GM12874 (cell line): ENCODE measurements around the gene RBMS1.

Experiments used
- TF ChIP-seq, protein P1 (sequence below): IDR thresholded peaks from 2 replicates; pipeline ENCODE4 v1.5.1; 2011; ENCODE audit warnings: low read depth, mild to moderate bottlenecking, control low read depth, low read length, moderate library complexity; ENCODE audit not compliant: insufficient read depth

Gene RBMS1

DNA sequence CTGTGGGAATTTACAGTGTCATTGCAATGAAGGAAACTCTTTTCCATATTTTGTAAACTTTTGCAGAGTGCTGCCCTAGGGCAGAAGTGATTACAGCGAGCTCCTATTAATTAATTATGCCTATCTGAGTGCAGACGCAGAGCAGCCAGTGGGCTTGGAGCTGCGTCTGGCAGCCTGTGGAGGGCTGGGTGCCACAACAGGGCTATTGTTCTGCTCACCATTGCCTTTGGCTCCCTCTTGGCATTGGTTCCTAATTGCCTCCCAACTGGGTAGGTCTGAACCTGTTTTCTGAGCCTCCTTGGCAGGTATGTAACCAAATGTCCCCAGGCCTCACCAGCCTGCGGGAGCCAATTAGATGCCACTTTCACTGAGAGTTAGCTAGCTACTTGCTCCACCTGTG is 267.9 kb downstream of the RBMS1 start:
- TF ChIP-seq, protein P1, sequence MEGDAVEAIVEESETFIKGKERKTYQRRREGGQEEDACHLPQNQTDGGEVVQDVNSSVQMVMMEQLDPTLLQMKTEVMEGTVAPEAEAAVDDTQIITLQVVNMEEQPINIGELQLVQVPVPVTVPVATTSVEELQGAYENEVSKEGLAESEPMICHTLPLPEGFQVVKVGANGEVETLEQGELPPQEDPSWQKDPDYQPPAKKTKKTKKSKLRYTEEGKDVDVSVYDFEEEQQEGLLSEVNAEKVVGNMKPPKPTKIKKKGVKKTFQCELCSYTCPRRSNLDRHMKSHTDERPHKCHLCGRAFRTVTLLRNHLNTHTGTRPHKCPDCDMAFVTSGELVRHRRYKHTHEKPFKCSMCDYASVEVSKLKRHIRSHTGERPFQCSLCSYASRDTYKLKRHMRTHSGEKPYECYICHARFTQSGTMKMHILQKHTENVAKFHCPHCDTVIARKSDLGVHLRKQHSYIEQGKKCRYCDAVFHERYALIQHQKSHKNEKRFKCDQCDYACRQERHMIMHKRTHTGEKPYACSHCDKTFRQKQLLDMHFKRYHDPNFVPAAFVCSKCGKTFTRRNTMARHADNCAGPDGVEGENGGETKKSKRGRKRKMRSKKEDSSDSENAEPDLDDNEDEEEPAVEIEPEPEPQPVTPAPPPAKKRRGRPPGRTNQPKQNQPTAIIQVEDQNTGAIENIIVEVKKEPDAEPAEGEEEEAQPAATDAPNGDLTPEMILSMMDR: no peak

DNA sequence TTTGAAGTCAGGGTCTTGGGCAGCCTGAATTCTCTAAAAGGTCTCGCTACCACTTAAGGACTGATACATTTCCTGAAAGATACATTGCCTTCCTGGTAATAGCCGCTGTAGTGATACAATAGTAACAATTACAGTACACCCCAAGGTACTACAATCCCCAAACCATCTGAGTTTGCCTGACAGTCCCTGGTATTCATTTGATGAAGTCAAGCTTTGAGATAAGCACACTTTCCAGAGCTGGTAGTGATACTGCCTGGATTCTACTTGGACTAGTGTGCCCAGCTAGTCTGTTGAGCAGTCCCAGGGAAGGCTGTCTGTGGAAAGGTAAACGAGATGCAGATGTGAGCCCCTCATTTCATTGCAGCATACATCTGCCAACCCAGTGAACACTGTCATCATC is 269.1 kb downstream of the RBMS1 start:
- TF ChIP-seq, protein P1: no peak

DNA sequence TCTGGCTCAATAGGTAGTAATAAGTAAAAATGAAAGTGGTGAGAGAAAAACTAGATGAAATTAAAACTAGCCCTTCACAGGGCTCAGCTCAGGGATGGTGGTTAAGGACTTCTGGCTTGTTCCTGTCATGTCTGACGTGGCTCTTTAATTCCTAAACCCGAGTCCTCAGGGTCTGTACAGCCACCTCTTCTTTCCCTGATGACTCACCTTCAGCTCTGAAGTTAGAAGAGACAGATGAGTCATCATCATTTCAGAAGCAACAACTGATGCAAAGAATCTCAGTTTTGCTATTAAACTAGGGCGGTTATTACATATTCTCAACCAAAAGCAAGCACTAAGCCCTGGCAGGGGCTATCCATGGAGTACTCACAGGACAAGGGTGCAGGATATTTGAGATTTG is 269.5 kb downstream of the RBMS1 start:
- TF ChIP-seq, protein P1: no peak

DNA sequence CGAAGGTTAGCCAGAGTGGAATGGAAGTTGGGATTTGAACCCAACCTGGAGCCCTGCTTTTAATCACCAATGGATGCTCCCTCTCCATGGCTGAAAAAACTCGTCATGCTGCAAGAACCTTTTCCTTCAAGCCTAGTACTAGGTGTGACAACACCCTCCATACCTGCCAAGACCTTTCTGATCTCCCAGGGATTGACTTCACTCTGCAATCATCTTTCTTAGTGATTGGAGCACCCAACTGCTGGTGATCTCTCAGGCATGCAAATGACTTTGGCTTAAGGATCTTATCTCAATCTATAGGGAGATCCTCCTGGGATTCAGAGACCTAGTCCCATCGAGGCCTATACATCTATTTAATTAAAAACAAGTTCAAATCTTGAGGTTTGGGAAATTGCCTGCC is 270.0 kb downstream of the RBMS1 start:
- TF ChIP-seq, protein P1: no peak

DNA sequence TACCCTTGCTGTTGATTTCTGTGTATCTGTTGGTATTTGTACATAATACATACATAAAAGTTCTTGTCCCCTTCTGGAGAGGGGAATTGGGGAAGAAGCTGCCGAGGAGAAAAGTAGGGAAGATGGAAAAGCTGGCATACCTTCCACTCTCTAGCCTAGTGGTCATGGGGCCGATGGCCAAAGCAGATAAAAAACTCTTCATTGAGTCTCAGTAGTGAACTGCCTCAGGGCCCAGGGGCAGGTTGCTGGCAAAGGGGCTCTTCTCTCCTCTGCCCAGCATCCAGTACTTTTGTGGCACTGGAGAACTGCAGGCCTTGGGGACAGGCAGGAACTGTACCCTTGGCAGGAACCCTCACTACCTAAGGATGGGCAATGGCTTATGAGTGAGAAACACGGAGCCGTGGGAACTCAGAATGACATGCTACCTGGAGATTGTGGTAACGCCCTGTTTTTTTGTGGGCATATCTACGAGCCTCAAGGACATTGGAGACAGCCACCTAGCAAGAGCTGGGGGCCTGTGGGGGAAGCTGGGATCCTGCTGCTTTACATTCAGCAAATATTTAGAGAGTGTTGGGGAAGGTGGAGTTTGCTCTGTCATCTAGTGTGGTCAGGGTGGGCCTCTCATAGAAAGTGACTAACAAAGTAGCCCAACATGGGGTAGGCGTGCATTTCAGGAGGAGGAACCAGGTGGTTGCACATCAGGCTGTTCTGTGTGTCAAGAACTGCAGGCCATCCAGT is 270.9 kb downstream of the RBMS1 start:
- TF ChIP-seq, protein P1: no peak
